Peyer's patch (tissue), 4 donors: ENCODE results near the gene APPBP2.

Source experiments
- CTCF ChIP-seq, 6 experiments: fragments of 450-650 bp in 4 of 6; fragments of 200-600 bp in 2 of 6; sonication (generic) in 1 of 6; IDR thresholded peaks; one replicate each; pipeline ENCODE4 v1.5.1; 2017 to 2019; ENCODE audit warnings: antibody characterized with exemption in 6 of 6, mild to moderate bottlenecking in 3 of 6, moderate library complexity in 1 of 6
- POLR2A ChIP-seq, 2 donors: fragments of 450-650 bp; IDR thresholded peaks; one replicate each; pipeline ENCODE4 v1.5.1; 2017; ENCODE audit warnings: antibody characterized with exemption in 2 of 2, mild to moderate bottlenecking in 2 of 2, moderate library complexity in 2 of 2

GRCh38 chr17:60523822-60524221 is 2.2 kb downstream of the APPBP2 start:
- TF ChIP-seq CTCF (IDR thresholded peaks at IDR 0.05) (no peak), POLR2A (IDR thresholded peaks at IDR 0.05) (no peak)
